Left ventricle myocardium superior (tissue), 1 donor: ENCODE measurements around the gene MED16. TPM values are rescaled to one million over a fixed set of nuclear protein-coding genes. Genes with fewer than 3 reads are reported as not detected.
A peak's percentile ranks its signal among the peaks of the same experiment; 100 is the strongest.
"Not testable (repeated sequence)": the region's sequence is repeated elsewhere in the genome, so short reads cannot be mapped to it uniquely, and the experiment has no call there.

Experiments used
- ATAC-seq: fragments of 200-7000 bp; cut with Tn5 transposase; one replicate; pipeline ENCODE4 v1.9.1; 2020; ENCODE audit warnings: mild to moderate bottlenecking, moderate library complexity
- DNase-seq: peaks from one replicate; pipeline ENCODE4 v3.0.0-alpha.2; 2020
- intact Hi-C: fragments of 100-400 bp; cut with micrococcal nuclease; formaldehyde crosslinking; loops from one replicate; pipeline ENCODE4 v1.11.0; 2022
- total RNA-seq: library from RNA; stranded (reverse); fragmentation: NEBNext Ultra II Directional; extraction: Animal tissue kit (Norgen Biotek cat#: 25700); gene quantifications from one replicate; pipeline ENCODE4 v1.2.1, GENCODE V29; 2021
- donor health status: DM: no; HTN: yes; CAD: no; lungs with severe emphysema.

Gene MED16
- total RNA-seq, 1 donor from 2014 or later = 23.7 TPM

DNA sequence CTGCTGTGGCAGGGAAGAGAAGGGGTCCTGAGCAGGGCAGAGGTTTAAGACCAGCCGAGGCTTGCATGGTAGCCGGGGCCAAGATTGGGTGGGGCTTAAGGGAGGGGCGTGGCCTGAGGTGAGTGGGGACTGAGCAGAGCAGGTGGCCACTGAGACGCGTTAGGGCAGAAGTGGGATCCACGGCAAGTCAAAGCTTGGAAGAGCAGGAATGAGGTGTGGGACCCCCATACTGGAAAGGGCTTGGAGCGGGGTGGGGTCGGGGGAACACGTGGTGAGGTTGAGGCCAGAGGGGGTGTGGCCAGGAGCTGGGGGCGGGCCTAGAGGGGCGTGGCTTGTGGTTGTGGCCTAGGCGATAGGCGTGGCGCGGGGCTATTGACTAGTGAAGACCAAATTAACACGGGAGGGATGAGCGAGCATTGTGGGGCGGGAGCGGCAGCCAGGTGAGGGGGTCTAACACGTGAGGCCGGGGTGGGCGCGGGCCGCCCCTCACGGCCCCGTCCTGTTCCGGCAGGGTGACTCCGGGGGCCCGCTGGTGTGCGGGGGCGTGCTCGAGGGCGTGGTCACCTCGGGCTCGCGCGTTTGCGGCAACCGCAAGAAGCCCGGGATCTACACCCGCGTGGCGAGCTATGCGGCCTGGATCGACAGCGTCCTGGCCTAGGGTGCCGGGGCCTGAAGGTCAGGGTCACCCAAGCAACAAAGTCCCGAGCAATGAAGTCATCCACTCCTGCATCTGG lies 30.2 kb downstream of the MED16 start:
- intact Hi-C loops = no loop called here

DNA sequence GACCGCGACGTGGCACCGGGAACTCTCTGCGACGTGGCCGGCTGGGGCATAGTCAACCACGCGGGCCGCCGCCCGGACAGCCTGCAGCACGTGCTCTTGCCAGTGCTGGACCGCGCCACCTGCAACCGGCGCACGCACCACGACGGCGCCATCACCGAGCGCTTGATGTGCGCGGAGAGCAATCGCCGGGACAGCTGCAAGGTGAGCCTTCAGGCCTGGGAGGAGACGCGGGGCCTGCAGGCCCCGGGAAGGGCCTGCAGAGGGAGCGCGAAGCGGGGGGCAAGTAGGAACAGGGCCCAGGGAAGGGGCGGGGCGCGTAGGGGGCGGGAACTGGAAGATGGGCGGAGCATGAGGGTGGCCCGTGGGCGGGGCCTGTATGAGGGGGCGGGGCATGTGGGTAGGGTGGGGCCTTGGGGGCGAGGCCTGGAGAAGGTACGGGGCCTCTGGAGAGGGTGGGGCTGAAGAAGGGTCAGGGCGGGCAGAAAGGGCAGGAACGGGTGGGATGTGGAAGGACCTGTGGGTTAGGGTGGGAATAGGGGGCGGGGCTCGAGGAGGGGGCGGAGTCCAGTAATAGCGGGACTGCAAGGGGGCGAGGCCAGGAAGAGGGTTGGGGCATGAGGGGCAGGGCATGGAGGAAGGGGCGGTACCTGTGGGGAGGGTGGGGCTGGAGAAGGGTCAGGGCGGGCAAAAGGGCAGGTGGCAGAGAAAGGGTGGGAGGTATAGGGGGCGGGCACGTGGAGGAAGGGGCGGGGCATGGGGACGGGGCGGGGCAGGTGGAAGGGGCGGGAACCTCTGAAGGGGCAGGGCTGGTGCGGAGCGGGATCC lies 31.0 kb downstream of the MED16 start:
- DNase-seq = peak; percentile 60
- ATAC-seq = peak; percentile 0
- intact Hi-C loops = no loop called here

More for the DNA sequence above, 30.2 kb downstream of the MED16 start:
- ATAC-seq (no peak), DNase-seq (peak; percentile 76)

DNA sequence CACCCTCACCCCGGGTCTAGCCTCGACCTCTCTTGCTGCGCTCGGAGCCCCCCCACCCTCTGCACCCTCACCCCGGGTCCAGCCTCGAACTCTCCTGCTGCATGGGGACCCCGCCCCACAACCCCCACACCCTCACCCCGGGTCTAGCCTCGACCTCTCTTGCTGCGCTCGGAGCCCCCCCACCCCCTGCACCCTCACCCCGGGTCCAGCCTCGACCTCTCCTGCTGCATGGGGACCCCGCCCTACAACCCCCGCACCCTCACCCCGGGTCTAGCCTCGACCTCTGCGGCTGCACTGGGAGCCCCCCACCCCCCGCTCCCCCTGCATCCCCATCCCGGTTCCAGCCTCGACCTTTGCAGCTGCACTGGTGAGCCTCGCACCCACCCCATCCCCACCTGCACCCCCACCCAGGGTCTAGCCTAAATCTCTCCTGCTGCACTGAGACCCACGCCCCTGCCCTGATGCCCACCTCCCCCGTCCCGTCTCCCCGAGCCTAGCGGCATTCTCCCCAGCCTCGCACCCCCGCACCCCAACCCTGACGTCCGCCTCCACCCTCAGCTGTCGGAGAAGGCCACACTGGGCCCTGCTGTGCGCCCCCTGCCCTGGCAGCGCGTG lies 31.7 kb downstream of the MED16 start:
- ATAC-seq (no peak), DNase-seq (no peak)
- intact Hi-C loops = no loop called here

DNA sequence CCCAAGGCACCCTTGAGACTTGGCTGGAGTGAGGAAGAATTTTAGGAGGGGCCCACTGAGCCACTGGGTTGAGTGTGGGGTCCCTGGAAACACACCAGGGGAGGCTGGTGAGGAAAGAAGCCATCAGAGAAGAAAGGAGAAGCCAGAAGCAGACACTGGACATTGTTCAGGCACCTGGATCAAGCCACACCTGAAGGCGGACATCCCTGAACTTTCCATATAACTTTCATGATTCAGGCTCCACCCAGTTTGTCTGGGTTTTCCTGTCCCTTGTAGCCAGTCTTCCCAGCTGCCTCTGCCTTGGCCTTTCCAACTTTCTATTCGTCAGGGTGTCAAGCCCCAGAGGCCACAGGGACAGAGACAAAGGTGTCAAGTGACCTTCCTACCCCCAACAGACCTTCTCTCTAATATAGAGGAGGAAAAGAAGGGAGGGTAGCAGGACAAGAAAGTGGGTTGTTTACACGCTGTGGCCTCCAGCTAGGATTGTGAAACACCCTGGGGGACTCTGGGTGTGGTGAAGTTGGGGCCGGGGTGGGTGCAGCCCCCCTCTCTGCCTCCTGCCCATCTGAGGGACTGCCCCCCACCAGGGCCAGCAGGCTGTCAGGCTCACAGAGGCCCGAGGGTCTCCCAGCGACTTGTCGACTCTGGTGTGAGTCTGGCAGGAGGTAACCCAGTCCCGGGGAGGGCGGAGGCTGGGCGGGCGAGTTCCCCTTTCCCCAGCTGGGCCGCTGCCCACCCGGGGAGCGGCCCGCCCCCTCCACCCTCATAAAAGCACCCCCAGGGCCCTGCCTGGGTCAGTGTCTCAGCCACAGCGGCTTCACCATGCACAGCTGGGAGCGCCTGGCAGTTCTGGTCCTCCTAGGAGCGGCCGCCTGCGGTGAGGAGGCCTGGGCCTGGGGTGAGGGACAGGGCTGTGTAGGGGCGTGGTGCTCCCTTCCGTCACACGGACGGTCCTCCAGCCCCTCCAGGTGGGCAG lies 33.8 kb downstream of the MED16 start, which contains the start of gene CFD:
TSS of gene CFD (plus strand) at position 797 of the 976 bp plus-strand sequence. CDS start at position 823, 26 bp downstream.
- intact Hi-C loops = no loop called here

DNA sequence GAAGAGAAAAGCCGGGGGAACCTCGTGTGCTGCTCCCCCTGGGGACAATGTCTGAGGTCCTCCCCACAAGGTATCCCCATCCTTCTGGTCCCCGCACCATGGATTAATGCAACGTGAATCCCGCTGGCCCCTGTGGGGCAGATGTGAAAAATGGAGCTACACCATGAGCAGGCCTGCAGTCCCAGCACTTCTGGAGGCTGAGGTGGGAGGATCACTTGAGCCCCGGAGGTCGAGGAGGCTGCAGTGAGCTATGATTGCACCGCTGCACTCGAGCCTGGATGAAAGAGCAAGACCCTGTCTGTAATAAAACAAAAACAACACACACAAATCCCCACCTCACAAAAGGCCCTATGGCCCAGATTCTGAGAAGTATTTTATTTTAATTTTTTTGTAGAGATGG lies 34.7 kb downstream of the MED16 start:
- DNase-seq = no peak
- intact Hi-C loops = no loop called here
- no peak for ATAC-seq

More for the DNA sequence above, 33.8 kb downstream of the MED16 start, which contains the start of gene CFD:
- ATAC-seq (peak; percentile 78), DNase-seq (peak; percentile 87)

DNA sequence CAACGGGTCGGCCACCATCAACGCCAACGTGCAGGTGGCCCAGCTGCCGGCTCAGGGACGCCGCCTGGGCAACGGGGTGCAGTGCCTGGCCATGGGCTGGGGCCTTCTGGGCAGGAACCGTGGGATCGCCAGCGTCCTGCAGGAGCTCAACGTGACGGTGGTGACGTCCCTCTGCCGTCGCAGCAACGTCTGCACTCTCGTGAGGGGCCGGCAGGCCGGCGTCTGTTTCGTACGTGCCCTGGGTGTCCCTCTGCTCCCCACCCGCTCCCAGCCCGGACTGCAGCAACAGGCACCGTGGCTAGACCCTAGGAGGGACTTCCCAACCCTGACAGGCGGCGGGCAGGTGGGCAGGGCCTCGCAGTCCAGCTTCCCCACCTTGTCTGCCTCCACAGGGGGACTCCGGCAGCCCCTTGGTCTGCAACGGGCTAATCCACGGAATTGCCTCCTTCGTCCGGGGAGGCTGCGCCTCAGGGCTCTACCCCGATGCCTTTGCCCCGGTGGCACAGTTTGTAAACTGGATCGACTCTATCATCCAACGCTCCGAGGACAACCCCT lies 37.3 kb downstream of the MED16 start:
- no peak for DNase-seq
- ATAC-seq = no peak
- intact Hi-C loops = no loop called here

DNA sequence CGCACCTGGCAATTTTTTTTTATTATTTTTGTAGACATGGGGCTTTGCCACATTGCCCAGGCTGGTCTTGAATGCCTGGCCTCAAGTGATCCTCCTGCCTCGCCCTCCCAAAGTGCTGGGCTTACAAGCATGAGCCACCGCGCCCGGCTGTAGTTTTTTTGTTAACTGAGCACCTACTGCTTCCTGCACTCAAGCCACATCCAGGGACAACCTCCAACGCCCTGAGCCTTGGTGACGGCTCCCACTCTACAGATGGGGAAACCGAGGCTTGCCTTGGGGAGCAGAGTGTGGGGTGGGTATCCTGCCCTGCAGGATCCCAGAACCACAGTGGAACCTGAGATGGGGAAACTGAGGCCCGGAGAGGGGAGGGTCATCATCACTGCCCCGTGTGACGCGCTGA lies 37.8 kb downstream of the MED16 start:
- intact Hi-C loops = no loop called here
- no peak for ATAC-seq

DNA sequence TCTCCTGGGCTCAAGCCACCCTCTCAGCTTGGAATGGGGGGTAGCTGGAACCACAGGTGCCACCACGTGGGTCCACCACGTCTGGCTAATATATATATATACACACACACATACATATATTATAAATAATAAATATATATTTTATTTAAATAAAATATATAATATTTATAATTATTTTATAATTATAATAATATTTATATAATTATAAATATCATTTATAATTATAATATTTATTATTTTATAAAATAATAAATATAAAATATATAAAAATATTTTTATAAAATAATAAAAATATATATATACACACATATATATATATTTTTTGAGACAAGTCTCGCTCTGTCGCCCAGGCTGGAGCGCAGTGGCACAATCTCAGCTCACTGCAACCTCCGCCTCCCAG lies 38.4 kb downstream of the MED16 start:
- intact Hi-C loops = no loop called here
- ATAC-seq = no peak
- DNase-seq = no peak

More for the DNA sequence above, 37.8 kb downstream of the MED16 start:
- no peak for DNase-seq

DNA sequence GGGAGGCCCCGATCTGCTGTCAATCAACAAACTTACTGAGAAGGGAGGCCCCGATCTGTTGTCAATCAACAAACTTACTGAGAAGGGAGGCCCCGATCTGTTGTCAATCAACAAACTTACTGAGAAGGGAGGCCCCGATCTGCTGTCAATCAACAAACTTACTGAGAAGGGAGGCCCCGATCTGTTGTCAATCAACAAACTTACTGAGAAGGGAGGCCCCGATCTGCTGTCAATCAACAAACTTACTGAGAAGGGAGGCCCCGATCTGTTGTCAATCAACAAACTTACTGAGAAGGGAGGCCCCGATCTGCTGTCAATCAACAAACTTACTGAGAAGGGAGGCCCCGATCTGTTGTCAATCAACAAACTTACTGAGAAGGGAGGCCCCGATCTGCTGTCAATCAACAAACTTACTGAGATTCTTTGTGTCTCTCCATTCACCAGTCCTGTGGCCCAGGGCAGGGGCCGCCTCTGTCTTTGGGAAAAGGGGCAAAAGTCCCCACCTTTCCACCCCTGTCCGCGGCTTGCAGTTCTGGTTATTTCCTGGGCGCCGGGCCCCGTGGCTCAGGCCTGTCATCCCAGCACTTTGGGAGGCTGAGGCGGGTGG lies 39.3 kb downstream of the MED16 start:
- ATAC-seq = not testable (repeated sequence)

DNA sequence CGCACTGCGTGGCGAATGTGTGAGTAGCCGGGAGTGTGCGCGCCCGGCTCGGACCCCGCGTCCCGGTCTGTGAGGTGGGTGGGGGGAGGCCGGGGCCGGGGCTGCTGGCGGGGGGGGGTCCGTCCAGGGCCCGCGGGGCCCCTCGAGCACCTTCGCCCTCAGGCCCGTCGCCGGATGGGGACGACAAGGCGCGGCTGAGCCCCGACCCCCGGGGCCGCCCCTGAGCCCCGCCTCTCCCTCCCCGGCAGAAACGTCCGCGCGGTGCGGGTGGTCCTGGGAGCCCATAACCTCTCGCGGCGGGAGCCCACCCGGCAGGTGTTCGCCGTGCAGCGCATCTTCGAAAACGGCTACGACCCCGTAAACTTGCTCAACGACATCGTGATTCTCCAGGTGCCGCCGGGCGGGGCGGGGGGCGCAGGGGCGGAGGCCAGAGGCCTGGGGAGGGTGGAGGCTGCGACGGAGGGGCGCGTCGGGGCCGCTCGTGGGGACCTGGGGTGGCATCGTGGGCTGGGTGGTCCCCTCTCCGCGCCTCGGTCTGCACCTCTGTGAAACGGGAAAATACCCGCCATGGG lies 39.9 kb downstream of the MED16 start:
- intact Hi-C loops = no loop called here
- DNase-seq (no peak), ATAC-seq (no peak)

More for the DNA sequence above, 39.3 kb downstream of the MED16 start:
- intact Hi-C loops, DNase-seq: not testable (repeated sequence)

DNA sequence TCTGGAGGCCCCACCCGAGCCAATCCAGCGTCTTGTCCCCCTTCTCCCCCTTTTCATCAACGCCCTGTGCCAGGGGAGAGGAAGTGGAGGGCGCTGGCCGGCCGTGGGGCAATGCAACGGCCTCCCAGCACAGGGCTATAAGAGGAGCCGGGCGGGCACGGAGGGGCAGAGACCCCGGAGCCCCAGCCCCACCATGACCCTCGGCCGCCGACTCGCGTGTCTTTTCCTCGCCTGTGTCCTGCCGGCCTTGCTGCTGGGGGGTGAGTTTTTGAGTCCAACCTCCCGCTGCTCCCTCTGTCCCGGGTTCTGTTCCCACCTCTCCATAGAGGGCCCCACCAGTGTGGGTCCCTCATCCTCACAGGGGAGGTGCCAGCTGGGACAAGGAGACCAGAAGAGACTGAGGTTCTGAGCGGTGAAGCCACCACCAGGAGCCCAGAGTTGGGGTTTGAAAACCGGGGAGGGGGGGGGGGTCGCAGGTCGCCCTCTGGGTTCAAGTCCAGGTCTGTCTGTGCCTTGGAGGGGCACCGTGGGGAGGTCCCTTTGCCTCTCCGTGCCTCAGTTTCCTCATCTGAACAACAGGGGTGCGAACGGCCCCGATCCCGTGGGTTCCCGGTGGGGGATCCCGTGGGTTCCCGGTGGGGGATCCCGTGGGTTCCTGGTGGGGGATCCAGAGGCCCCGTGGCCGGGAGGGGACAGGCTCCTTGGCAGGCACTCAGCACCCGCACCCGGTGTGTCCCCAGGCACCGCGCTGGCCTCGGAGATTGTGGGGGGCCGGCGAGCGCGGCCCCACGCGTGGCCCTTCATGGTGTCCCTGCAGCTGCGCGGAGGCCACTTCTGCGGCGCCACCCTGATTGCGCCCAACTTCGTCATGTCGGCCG lies 40.6 kb downstream of the MED16 start, which contains the start of gene ELANE:
TSS of gene ELANE (plus strand) at position 168 of the 878 bp plus-strand sequence. CDS start at position 194, 26 bp downstream.
- ATAC-seq (no peak), DNase-seq (no peak)
- intact Hi-C loops = no loop called here

DNA sequence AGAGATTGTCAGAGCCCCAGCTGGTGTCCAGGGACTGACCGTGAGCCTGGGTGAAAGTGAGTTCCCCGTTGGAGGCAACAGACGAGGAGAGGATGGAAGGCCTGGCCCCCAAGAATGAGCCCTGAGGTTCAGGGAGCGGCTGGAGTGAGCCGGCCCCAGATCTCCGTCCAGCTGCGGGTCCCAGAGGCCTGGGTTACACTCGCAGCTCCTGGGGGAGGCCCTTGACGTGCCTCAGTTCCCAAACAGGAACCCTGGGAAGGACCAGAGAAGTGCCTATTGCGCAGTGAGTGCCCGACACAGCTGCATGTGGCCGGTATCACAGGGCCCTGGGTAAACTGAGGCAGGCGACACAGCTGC lies 42.0 kb downstream of the MED16 start:
- intact Hi-C loops = no loop called here
- ATAC-seq = no peak
- DNase-seq = no peak

DNA sequence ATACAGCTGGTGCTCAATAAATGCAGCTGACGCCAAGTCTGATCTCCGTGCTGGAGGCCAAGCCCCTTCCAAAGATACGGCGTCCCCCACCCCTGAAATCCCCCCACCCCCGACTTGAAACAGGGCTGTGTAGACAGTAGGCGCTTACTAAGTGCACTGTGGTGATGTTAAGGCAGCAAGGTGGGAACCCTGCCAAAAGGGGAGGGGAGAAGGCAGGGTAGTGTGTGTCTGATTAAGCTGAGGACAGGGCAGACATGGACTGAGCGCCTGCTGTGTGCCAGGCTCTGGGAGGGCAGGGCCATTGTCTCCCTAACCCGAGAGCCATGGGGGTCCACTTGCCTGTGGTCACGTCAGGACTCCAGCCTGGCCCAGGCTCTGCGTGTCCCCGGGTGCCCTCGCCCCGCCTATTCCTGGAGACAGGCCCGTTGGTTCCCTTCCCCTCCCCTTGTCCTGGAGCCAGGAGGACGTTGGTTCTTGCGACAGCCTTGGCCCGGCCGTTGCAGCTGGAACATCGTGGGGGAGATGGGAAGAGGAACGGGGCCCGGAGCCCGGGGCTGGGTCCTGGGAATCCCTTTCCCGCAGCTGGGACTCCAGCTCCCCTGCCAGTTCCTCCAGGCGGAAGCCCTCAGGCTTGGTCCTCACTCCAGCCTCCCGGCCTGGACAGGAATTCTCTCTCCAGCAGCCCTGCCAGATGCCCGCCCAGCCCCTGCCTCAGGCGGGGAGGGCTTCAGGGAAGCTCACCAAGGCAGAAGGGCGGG lies 42.6 kb downstream of the MED16 start:
- DNase-seq (peak; percentile 94), ATAC-seq (peak; percentile 88)
- intact Hi-C loops = no loop called here

DNA sequence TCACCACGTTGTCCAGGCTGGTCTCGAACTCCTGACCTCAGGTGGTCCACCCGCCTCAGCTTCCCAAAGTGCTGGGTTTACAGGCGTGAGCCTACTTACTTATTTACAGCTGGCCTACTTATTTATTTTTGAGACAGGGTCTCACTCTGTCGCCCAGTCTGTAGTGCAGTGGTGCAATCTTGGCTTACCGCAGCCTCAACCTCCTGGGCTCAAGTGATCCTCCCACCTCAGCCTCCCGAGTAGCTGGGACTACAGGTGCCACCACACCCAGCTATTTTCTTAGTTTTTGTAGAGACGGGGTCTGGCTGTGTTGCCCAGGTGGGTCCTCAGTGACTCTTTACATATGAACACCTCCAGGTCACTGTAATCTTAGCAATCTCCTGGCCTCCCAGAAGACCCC lies 43.8 kb downstream of the MED16 start:
- intact Hi-C loops, ATAC-seq: not testable (repeated sequence)
- DNase-seq = peak; percentile 25

DNA sequence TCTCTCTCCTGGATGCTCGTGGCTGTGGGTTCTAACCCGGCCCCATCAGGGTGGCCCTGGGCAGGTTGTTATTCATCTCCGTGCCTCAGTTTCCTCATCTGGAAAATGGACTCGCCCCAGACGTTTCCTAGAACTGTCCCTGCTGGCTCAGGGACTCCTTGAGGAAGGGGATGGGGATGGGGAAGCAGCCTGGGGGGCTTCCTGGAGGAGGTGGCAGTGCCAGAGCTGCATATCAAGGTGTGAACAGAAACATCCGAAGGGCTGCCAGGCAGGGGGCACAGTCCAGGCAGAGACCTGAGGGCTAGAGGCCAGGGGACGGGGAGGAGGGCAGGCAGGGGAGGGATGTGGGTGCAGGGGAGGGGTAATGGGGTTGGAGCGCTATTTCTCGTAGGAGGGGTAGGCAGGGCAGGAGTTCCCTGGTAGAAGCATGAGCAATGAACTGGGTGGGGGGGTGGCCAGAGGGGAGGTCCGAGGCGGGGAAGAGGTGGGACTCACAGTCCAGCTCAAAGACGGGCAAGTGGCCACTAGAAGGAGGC lies 44.5 kb downstream of the MED16 start:
- DNase-seq = peak; percentile 52
- intact Hi-C loops = no loop called here
- ATAC-seq = peak; percentile 15
